GM12891 (cell line): ENCODE data around the gene SNAPC2.

ENCODE experiments used
- POLR2A ChIP-seq: IDR thresholded peaks from 2 replicates; pipeline ENCODE4 v1.6.1; 2011; ENCODE audit warnings: low read depth, low read length, control low read depth
- POLR2AphosphoS5 ChIP-seq: IDR thresholded peaks from 2 replicates; pipeline ENCODE4 v1.6.1; 2011; ENCODE audit warnings: low read depth, low read length, control low read depth
- TAF1 ChIP-seq: IDR thresholded peaks from 2 replicates; pipeline ENCODE4 v1.6.1; 2011; ENCODE audit warnings: low read depth, low read length, control low read depth

DNA sequence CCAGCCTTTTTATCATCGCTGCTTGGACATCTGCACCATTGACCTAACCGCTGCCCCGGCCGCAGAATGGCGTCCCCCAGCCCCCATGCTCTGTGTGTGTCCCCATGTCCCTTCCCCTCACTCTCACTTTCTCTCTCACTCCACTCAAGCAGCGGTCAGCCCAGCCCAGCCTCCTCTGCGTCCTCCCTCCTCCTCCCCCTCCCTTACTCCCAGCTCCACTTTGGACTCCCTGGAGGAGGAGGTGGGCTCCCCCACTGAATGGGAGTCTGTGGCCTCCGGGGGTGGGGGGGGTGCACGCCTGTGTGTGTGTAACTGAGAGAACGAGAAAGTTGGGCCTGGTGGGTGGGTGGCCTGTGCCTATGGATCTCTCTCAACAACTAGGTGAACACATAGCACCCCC, 14.3 kb upstream of the SNAPC2 start:
- TF ChIP-seq TAF1 (no peak), POLR2A (no peak), POLR2AphosphoS5 (no peak)
